Right renal cortex interstitium (tissue), 3 donors: ENCODE data around the gene BBX. TPM values are rescaled to one million over a fixed set of nuclear protein-coding genes. Genes with fewer than 3 reads are reported as not detected.

Source experiments
- DNase-seq, 3 donors: peaks; one replicate each; pipeline ENCODE4 v3.0.0-alpha.2; 2013; ENCODE audit warnings: low read depth in 3 of 3, low spot score in 2 of 3
- polyA plus RNA-seq, 3 donors: library from polyadenylated mRNA; unstranded; fragments of 120-200 nt; gene quantifications; one replicate each; pipeline ENCODE4 v1.2.1, GENCODE V29; 2013; ENCODE audit not compliant: insufficient read length in 3 of 3

BBX gene
- 10 to 100 TPM; 63.8 to 72.0 (median 69.0) TPM for polyA plus RNA-seq

- peak; percentile 93 to 98 (median 96) for DNase-seq
Observed at GRCh38 chr3:107522510-107523288, at the start of gene BBX. TSS of gene BBX (plus strand) at chr3:107522962. CDS start at chr3:107710461, 187,499 bp downstream.

DNA sequence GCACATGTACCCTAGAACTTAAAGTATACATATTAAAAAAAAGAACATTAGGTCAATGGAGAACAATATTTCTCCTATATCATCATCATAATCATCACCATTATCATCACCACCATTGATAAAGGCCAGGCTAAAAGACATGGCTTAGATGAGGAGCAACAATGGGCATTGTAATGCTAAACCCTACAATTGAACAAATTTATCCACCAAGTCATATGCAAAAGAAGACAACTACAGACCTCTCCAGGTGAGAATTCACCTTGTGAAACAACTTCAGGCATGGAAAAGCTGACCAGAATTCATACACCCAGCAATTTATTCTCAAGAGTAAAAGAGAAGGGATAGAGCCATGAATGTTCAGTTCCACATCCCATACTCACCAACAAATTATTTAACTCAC, 46.3 kb upstream of the BBX start:
- no peak for DNase-seq

GRCh38 chr3:107487490-107487889, 35.3 kb upstream of the BBX start:
- no peak for DNase-seq

DNA sequence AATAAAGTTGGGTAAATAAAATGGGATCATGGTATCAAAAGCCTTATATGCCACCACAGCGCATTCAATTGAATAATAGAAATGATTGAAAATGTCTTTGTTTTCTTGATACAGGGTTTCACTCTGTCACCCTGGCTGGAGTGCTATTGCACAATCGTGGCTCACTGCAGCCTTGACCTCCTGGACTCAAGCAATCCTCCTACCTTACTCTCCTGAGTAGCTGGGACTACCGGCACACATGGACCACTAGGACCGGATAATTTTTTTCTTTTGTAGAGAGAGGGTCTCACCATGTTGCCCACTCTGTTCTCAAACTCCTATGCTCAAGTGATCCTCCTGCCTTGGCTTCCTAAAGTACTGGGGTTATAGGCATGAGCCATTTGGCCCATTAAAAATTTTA, 33.8 kb upstream of the BBX start:
- DNase-seq = no peak

DNA sequence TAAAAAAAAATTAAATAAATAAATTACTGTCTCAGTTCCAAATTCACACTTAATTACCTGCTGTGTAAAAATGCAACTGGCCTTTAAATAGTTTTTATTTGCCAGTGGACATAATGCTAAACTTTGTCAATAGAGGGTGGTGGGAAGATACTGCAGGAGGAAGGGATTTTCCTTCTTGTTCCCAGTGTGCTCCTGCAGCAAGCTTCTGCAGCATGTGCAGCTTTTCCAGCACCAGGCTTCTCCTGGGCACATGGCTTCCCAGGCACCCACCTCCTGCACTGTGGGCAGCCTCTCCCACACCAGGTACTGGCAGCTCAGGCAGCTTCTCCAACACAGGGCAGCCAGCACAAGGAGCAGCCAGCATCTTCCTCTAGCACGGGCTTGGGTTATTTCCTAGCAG, 29.6 kb upstream of the BBX start:
- no peak for DNase-seq

- no peak for DNase-seq
Observed at GRCh38 chr3:107496855-107497254, 25.9 kb upstream of the BBX start.

- DNase-seq = no peak
Observed at GRCh38 chr3:107498646-107499045, 24.1 kb upstream of the BBX start.

DNA sequence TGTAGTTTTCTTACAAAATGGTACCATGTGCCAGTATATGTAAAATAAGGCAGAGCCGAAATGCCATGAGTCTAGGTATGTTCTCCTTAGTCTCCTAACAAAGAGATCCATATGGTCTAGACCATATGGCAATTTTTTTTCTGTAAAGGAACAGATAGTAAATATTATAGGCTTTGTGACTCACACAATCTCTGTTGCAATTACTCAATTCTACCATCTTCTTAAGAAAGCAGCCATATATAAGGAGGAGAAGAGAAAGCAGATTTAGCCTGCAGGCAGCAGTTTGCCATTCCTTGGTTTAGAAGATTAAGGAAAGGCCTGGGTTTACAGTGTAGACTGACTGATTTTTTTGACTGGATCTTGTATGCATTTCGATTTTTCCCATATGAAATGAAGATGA, 16.3 kb upstream of the BBX start:
- no peak for DNase-seq

DNA sequence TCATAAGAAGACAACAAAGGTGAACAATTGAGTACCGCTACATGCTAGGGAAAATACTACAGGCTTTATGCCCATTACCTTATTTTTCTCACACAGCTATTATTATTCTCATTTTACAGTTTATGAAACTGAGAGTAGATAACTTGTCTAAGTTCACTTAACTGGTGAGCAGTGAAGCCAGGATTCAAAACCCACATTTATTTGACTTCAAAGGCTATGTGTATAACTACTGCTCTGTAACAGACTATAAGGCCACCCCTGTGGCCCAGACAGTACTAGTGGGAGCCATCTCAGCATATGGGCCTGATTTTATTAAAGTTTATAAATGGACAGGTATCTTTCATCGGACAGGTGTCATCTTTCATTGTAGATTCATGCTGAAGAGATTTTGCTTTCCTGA, 14.4 kb upstream of the BBX start:
- no peak for DNase-seq

GRCh38 chr3:107512108-107512507, 10.7 kb upstream of the BBX start:
- no peak for DNase-seq

DNA sequence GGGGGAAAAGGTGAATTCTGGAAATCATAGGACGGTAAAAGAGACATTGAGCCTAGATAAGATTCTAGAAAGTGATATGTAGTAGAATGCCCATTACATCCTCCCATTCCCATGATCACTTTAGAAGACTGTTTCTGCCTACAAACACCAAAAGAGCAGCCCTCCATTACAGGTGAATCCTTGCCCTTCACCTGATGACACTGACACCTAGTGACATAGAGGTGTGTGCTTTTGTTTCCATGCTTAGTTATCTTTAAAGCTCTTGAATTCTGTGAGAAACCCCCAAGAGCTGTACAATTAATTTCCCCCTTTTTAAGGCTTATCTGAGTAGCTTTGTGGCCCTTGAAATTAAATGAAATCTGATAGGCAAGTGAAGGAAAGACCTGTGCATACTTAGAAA, 8.3 kb upstream of the BBX start:
- no peak for DNase-seq

GRCh38 chr3:107516475-107516874, 6.3 kb upstream of the BBX start:
- DNase-seq = no peak

- DNase-seq = no peak
Observed at GRCh38 chr3:107520535-107520934, 2.2 kb upstream of the BBX start.

GRCh38 chr3:107521469-107522059, 1.2 kb upstream of the BBX start:
- DNase-seq = no peak

GRCh38 chr3:107523289-107523538, 452 bp downstream of the BBX start:
- no peak for DNase-seq

GRCh38 chr3:107523539-107524325, 970 bp downstream of the BBX start:
- peak; percentile 50 to 61 (median 60) for DNase-seq

GRCh38 chr3:107524326-107524840, 1.6 kb downstream of the BBX start:
- DNase-seq = peak in 2 of 3 donors; percentile 41 to 54

DNA sequence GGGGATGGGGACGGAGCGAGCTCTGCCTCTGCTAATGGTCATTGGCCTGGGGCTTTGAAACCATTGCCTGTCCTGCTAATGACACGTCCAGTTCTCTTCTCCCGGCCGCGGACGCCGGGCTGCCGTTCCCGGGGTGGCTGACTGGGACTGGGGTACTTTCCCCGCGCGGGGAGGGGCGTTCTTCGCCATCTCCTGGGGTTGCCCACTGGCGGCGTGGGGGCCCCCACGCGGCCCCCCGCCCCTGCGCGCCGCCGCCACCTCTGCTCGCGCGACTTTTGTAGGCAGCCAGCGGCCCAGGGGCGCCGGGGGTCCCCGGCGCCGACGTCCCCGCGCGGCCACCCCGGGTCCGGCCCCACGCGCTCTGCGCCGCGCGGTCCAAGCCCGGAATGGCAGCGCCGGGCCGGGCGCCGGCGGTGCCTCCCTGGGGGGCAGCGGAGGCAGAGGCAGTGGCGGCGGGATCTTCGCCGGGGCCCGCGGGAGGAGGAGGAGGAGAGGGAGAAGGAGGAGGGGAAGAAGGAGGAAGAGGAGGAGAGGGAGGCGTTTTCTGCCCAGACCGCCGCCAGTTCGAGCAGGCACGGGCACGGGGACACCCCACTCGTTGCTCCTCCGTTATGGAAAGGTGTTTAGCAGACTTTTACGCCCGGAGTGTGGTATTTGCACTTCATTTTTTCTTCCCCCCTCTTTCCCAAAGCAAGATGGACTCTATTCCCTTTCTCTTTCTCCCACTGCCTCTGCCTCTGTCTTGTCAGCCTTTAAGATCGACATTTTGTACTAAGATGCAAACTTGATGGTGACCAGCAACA, 2.3 kb downstream of the BBX start:
- peak in 1 of 3 donors; percentile 30 for DNase-seq

GRCh38 chr3:107525644-107526305, 3.0 kb downstream of the BBX start:
- peak in 1 of 3 donors; percentile 3 for DNase-seq

GRCh38 chr3:107531917-107532469, 9.2 kb downstream of the BBX start:
- DNase-seq = no peak
